CD4-positive, alpha-beta T cell treated with Interleukin-17A for 4 hours (primary cell): Measurements from ENCODE around the gene CST3.
"Not testable (repeated sequence)": the region's sequence is repeated elsewhere in the genome, so short reads cannot be mapped to it uniquely, and the experiment has no call there.

ENCODE experiments used
- DNase-seq: peaks from one replicate; pipeline ENCODE4 v3.0.0-alpha.2; 2020; ENCODE audit warnings: mixed read lengths

CST3 gene

GRCh38 chr20:23625236-23625964 is 12.4 kb downstream of the CST3 start:
- no peak for DNase-seq

GRCh38 chr20:23624324-23624691 is 13.4 kb downstream of the CST3 start:
- no peak for DNase-seq

GRCh38 chr20:23623666-23624323 is 14.0 kb downstream of the CST3 start:
- DNase-seq: no peak

GRCh38 chr20:23622839-23623343 is 14.9 kb downstream of the CST3 start:
- no peak for DNase-seq

GRCh38 chr20:23622401-23622800 is 15.4 kb downstream of the CST3 start:
- not testable (repeated sequence) for DNase-seq

- DNase-seq: not testable (repeated sequence)
These were observed 16.9 kb downstream of the CST3 start for GRCh38 chr20:23620670-23621386.

- DNase-seq: no peak
These were observed 23.6 kb downstream of the CST3 start for GRCh38 chr20:23614163-23614562.

GRCh38 chr20:23613676-23614075 is 24.1 kb downstream of the CST3 start:
- DNase-seq: no peak

GRCh38 chr20:23612396-23612795 is 25.4 kb downstream of the CST3 start:
- no peak for DNase-seq

GRCh38 chr20:23609486-23610109 is 28.2 kb downstream of the CST3 start:
- no peak for DNase-seq

GRCh38 chr20:23608251-23608846 is 29.4 kb downstream of the CST3 start:
- DNase-seq: no peak

GRCh38 chr20:23607497-23608245 is 30.1 kb downstream of the CST3 start:
- DNase-seq: no peak

GRCh38 chr20:23606652-23607049 is 31.1 kb downstream of the CST3 start:
- DNase-seq: peak; percentile 55

GRCh38 chr20:23605867-23606651 is 31.7 kb downstream of the CST3 start, which contains the start of gene CST9:
Gene CST9 (minus strand): TSS chr20:23605917. CDS start chr20:23605864, 53 bp downstream.
- DNase-seq: no peak

GRCh38 chr20:23604306-23604705 is 33.4 kb downstream of the CST3 start:
- no peak for DNase-seq

GRCh38 chr20:23603321-23603720 is 34.4 kb downstream of the CST3 start:
- DNase-seq: no peak

- no peak for DNase-seq
These were observed 35.1 kb downstream of the CST3 start for GRCh38 chr20:23602699-23603098.

GRCh38 chr20:23602241-23602640 is 35.5 kb downstream of the CST3 start:
- no peak for DNase-seq

GRCh38 chr20:23601715-23602114 is 36.0 kb downstream of the CST3 start:
- no peak for DNase-seq

GRCh38 chr20:23598481-23598880 is 39.3 kb downstream of the CST3 start:
- no peak for DNase-seq
